Lower leg skin (tissue), 3 donors: ENCODE measurements around the gene TRIM37.

Source experiments
- CTCF ChIP-seq, 3 donors: fragments of 450-650 bp; IDR thresholded peaks; one replicate each; pipeline ENCODE4 v1.5.1; 2016; ENCODE audit warnings: antibody characterized with exemption in 3 of 3, mild to moderate bottlenecking in 3 of 3, moderate library complexity in 2 of 3
- POLR2A ChIP-seq, 2 donors: fragments of 450-650 bp; IDR thresholded peaks; one replicate each; pipeline ENCODE4 v1.6.1; 2016 to 2017; ENCODE audit warnings: antibody characterized with exemption in 2 of 2, mild to moderate bottlenecking in 1 of 2, moderate library complexity in 1 of 2

DNA sequence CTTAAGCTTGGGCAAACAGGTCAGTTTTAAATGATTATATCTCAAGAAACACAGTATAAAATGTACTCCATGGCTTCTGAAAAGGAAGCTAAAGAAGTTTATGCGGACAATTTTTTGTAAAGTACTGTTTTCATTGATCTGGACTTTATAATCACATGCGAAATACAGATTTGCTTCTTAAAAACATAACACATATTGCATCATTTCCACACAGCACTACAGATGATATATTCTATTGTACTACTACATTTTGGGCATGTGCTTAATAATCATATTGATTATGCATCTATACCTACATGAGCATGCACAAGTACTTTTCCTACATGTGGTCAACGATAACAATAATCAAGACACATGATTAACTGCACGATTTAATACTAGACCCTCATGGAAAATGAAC is 22.5 kb downstream of the TRIM37 start:
- TF ChIP-seq CTCF (IDR thresholded peaks at IDR 0.05) (no peak), POLR2A (IDR thresholded peaks at IDR 0.05) (no peak)
